Activated B cell treated with CpG ODN at 0.5 μM for 24 hours (primary cell): ENCODE data around the gene CHST14. TPM values are rescaled to one million over a fixed set of nuclear protein-coding genes. Genes with fewer than 3 reads are reported as not detected.

Source experiments
- ATAC-seq: fragments of 200-7000 bp; cut with Tn5 transposase; one replicate; pipeline ENCODE4 v1.10.0; 2021; ENCODE audit warnings: low read depth, mild to moderate bottlenecking, moderate library complexity
- CTCF ChIA-PET: fragments of 350-600 bp; sonication (Branson Sonifier 250); formaldehyde crosslinking; loops from one replicate; lab custom pipeline; 2021; ENCODE audit warnings: antibody characterized with exemption; lab: Charles Lee
- POLR2A ChIA-PET: fragments of 350-600 bp; sonication (Branson Sonifier 250); formaldehyde crosslinking; loops from one replicate; lab custom pipeline; 2021; ENCODE audit warnings: antibody characterized with exemption; lab: Charles Lee
- DNase-seq: peaks from one replicate; pipeline ENCODE4 v3.0.0; 2022
- H3K27ac Mint-ChIP-seq: one replicate; pipeline ENCODE4 v1.8.0; 2020; ENCODE audit warnings: mixed read lengths
- H3K27me3 Mint-ChIP-seq: one replicate; pipeline ENCODE4 v1.8.0; 2021; ENCODE audit warnings: mixed read lengths
- H3K36me3 Mint-ChIP-seq: one replicate; pipeline ENCODE4 v1.8.0; 2021; ENCODE audit warnings: low read depth, mixed read lengths
- H3K4me1 Mint-ChIP-seq: one replicate; pipeline ENCODE4 v1.8.0; 2021; ENCODE audit warnings: mixed read lengths
- H3K4me3 Mint-ChIP-seq: one replicate; pipeline ENCODE4 v1.8.0; 2020; ENCODE audit warnings: mild to moderate bottlenecking, mixed read lengths
- H3K9me3 Mint-ChIP-seq: one replicate; pipeline ENCODE4 v1.8.0; 2020; ENCODE audit warnings: mixed read lengths
- intact Hi-C: fragments of 100-400 bp; cut with micrococcal nuclease; formaldehyde crosslinking; loops from one replicate; pipeline ENCODE4 v1.15.1; 2024
- total RNA-seq: library from RNA; stranded (reverse); gene quantifications from 2 replicates; pipeline ENCODE4 v1.2.3, GENCODE V29; 2022
- TF ChIP-seq, protein P1 (sequence below): fragments of 200-600 bp; IDR thresholded peaks from one replicate; pipeline ENCODE4 v1.8.0; 2022; ENCODE audit warnings: antibody characterized with exemption, mild to moderate bottlenecking

The CHST14 gene
- total RNA-seq, 1 donor from 2014 or later = 10.2 TPM

GRCh38 chr15:40510201-40510600, 39.4 kb downstream of the CHST14 start:
- ChIA-PET CTCF (interaction anchor here (0.6 kb wide), 1 partner anchor 557 kb away, joined by 3 read pairs; no protein-coding TSS in a partner anchor), POLR2A (no interaction called here)
- H3K36me3 Mint-ChIP-seq = no peaks in the 10 kb centered on the region
- intact Hi-C loops = loop anchor here (2.0 kb wide), 1 partner anchor 69 kb away; the partner anchor contains the start of gene BAHD1
- ATAC-seq (no peak), DNase-seq (no peak)
- H3K4me1 Mint-ChIP-seq = peaks cover 28% of the 10 kb centered on the region
- H3K27me3 Mint-ChIP-seq = peaks cover 18% of the 10 kb centered on the region
- H3K27ac Mint-ChIP-seq = no peak overlapping the region
- no peaks in the 10 kb centered on the region for H3K9me3 Mint-ChIP-seq
- TF ChIP-seq, protein P1, sequence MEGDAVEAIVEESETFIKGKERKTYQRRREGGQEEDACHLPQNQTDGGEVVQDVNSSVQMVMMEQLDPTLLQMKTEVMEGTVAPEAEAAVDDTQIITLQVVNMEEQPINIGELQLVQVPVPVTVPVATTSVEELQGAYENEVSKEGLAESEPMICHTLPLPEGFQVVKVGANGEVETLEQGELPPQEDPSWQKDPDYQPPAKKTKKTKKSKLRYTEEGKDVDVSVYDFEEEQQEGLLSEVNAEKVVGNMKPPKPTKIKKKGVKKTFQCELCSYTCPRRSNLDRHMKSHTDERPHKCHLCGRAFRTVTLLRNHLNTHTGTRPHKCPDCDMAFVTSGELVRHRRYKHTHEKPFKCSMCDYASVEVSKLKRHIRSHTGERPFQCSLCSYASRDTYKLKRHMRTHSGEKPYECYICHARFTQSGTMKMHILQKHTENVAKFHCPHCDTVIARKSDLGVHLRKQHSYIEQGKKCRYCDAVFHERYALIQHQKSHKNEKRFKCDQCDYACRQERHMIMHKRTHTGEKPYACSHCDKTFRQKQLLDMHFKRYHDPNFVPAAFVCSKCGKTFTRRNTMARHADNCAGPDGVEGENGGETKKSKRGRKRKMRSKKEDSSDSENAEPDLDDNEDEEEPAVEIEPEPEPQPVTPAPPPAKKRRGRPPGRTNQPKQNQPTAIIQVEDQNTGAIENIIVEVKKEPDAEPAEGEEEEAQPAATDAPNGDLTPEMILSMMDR = no peak
- peak overlapping the region; percentile 92 for H3K4me3 Mint-ChIP-seq

GRCh38 chr15:40511093-40511471, 40.3 kb downstream of the CHST14 start:
- Mint-ChIP-seq H3K4me3 (peak overlapping the region; percentile 92), H3K9me3 (no peaks in the 10 kb centered on the region), H3K4me1 (peaks cover 28% of the 10 kb centered on the region), H3K27ac (peak overlapping the region; percentile 78), H3K36me3 (no peaks in the 10 kb centered on the region), H3K27me3 (peaks cover 16% of the 10 kb centered on the region)
- TF ChIP-seq, protein P1 = no peak
- POLR2A ChIA-PET = no interaction called here
- CTCF ChIA-PET = no interaction called here
- intact Hi-C loops = loop anchor here (2.0 kb wide), 1 partner anchor 70 kb away; the partner anchor contains the start of gene BAHD1
- peak; percentile 43 for DNase-seq
- ATAC-seq = peak; percentile 73

GRCh38 chr15:40511472-40512133, 40.8 kb downstream of the CHST14 start:
- Mint-ChIP-seq H3K27ac (peak overlapping the region; percentile 78), H3K27me3 (peaks cover 10% of the 10 kb centered on the region), H3K9me3 (no peaks in the 10 kb centered on the region), H3K36me3 (no peaks in the 10 kb centered on the region), H3K4me1 (peaks cover 27% of the 10 kb centered on the region), H3K4me3 (peak overlapping the region; percentile 92)
- intact Hi-C loops = loop anchor here (2.0 kb wide), 1 partner anchor 71 kb away; the partner anchor contains the start of gene BAHD1
- CTCF ChIA-PET = no interaction called here
- TF ChIP-seq, protein P1 = no peak
- peak; percentile 50 for DNase-seq
- POLR2A ChIA-PET = no interaction called here
- peak; percentile 47 for ATAC-seq

- POLR2A ChIA-PET = no interaction called here
- H3K4me1 Mint-ChIP-seq = peaks cover 21% of the 10 kb centered on the region
- DNase-seq (no peak), ATAC-seq (no peak)
- peaks cover 5% of the 10 kb centered on the region for H3K27me3 Mint-ChIP-seq
- H3K27ac Mint-ChIP-seq = peak overlapping the region; percentile 26
- CTCF ChIA-PET = no interaction called here
- H3K4me3 Mint-ChIP-seq = peak overlapping the region; percentile 92
- no peaks in the 10 kb centered on the region for H3K9me3 Mint-ChIP-seq
- H3K36me3 Mint-ChIP-seq = no peaks in the 10 kb centered on the region
- TF ChIP-seq, protein P1 = no peak
- intact Hi-C loops = no loop called here
These were observed 41.7 kb downstream of the CHST14 start for GRCh38 chr15:40512440-40512839.

DNA sequence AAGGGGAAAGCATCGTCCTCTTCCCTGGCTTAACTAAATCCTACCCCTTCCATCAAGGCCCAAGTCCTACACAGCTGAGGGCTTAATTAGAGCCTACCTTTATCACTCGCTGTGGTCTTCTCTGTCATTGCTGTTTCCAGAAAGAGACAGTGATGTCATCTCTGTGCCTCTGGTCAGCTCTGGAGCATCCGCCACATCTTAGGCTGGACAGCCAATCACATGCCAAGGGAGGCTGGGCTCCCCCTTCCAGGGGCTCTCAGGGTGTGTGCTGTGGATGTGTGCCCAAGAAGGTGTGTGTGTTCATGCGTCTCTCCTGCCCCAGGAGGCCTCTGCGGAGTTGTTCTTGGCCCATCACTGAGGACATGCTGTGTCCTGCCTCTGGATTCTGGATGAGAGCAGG, 42.8 kb downstream of the CHST14 start:
- Mint-ChIP-seq H3K9me3 (no peaks in the 10 kb centered on the region), H3K27me3 (no peaks in the 10 kb centered on the region), H3K36me3 (no peaks in the 10 kb centered on the region), H3K4me1 (peaks cover 20% of the 10 kb centered on the region), H3K4me3 (no peak overlapping the region), H3K27ac (no peak overlapping the region)
- TF ChIP-seq, protein P1 = no peak
- DNase-seq = no peak
- ChIA-PET CTCF (no interaction called here), POLR2A (no interaction called here)
- intact Hi-C loops = no loop called here
- no peak for ATAC-seq
